Ishikawa (cell line): ENCODE results near the gene CD300LF.

ENCODE experiments used
- CEBPB ChIP-seq: IDR thresholded peaks from 2 replicates; pipeline ENCODE4 v1.6.1; 2012
- CREB1 ChIP-seq: IDR thresholded peaks from 2 replicates; pipeline ENCODE4 v1.6.1; 2012; ENCODE audit warnings: low read depth
- EGR1 ChIP-seq: IDR thresholded peaks from 2 replicates; pipeline ENCODE4 v1.6.1; 2012
- EP300 ChIP-seq: IDR thresholded peaks from 2 replicates; pipeline ENCODE4 v1.6.1; 2012; ENCODE audit warnings: borderline replicate concordance
- FOXM1 ChIP-seq: IDR thresholded peaks from 2 replicates; pipeline ENCODE4 v1.6.1; 2012; ENCODE audit warnings: low read depth, borderline replicate concordance
- NFIC ChIP-seq: IDR thresholded peaks from 2 replicates; pipeline ENCODE4 v1.6.1; 2012
- RAD21 ChIP-seq: IDR thresholded peaks from 2 replicates; pipeline ENCODE4 v1.6.1; 2012; ENCODE audit warnings: low read depth
- TAF1 ChIP-seq: IDR thresholded peaks from 2 replicates; pipeline ENCODE4 v1.6.1; 2012; ENCODE audit warnings: low read depth, mild to moderate bottlenecking
- TCF12 ChIP-seq: IDR thresholded peaks from 2 replicates; pipeline ENCODE4 v1.6.1; 2012; ENCODE audit warnings: low read depth
- TEAD4 ChIP-seq: IDR thresholded peaks from 2 replicates; pipeline ENCODE4 v1.6.1; 2012
- YY1 ChIP-seq: IDR thresholded peaks from 2 replicates; pipeline ENCODE4 v1.6.1; 2012; ENCODE audit warnings: low read depth
- ZBTB7A ChIP-seq: IDR thresholded peaks from 2 replicates; pipeline ENCODE4 v1.6.1; 2012; ENCODE audit warnings: low read depth
- TF ChIP-seq, protein P1 (sequence below): IDR thresholded peaks from 2 replicates; pipeline ENCODE4 v1.6.1; 2012
- TF ChIP-seq, protein P2 (sequence below): IDR thresholded peaks from 2 replicates; pipeline ENCODE4 v1.6.1; 2012; ENCODE audit warnings: low read depth, mild to moderate bottlenecking
- TF ChIP-seq, protein P3 (sequence below): IDR thresholded peaks from 2 replicates; pipeline ENCODE4 v1.6.1; 2012

The CD300LF gene

DNA sequence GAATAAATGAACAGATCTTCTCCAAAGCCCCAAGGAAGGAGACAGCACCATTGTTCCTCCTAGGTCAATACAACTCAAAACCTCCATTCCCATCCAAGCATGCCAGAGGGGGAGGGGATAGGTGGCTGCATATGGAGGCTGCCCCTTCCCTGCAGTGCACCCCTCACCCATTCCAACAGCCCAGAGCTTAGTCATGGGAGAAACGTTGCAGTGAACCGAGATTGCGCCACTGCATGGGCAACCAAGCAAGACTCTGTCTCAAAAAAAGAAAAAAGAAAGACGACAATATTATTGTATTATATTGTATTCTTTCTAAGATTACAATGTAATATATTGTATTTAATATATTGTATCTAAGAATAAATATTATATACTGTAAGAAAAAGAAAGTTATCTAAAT lies 52.8 kb downstream of the CD300LF start:
- TF ChIP-seq EP300 (no peak), FOXM1 (no peak), TCF12 (no peak), RAD21 (no peak), ZBTB7A (no peak)

GRCh38 chr17:74658620-74659019 lies 54.1 kb downstream of the CD300LF start:
- TF ChIP-seq RAD21 (no peak), TCF12 (no peak), CEBPB (no peak), EP300 (no peak), EGR1 (no peak), TEAD4 (no peak), NFIC (no peak), FOXM1 (no peak), ZBTB7A (no peak), YY1 (no peak), CREB1 (no peak), TAF1 (no peak)
- TF ChIP-seq, protein P1, sequence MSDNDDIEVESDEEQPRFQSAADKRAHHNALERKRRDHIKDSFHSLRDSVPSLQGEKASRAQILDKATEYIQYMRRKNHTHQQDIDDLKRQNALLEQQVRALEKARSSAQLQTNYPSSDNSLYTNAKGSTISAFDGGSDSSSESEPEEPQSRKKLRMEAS: no peak
- TF ChIP-seq, protein P2, sequence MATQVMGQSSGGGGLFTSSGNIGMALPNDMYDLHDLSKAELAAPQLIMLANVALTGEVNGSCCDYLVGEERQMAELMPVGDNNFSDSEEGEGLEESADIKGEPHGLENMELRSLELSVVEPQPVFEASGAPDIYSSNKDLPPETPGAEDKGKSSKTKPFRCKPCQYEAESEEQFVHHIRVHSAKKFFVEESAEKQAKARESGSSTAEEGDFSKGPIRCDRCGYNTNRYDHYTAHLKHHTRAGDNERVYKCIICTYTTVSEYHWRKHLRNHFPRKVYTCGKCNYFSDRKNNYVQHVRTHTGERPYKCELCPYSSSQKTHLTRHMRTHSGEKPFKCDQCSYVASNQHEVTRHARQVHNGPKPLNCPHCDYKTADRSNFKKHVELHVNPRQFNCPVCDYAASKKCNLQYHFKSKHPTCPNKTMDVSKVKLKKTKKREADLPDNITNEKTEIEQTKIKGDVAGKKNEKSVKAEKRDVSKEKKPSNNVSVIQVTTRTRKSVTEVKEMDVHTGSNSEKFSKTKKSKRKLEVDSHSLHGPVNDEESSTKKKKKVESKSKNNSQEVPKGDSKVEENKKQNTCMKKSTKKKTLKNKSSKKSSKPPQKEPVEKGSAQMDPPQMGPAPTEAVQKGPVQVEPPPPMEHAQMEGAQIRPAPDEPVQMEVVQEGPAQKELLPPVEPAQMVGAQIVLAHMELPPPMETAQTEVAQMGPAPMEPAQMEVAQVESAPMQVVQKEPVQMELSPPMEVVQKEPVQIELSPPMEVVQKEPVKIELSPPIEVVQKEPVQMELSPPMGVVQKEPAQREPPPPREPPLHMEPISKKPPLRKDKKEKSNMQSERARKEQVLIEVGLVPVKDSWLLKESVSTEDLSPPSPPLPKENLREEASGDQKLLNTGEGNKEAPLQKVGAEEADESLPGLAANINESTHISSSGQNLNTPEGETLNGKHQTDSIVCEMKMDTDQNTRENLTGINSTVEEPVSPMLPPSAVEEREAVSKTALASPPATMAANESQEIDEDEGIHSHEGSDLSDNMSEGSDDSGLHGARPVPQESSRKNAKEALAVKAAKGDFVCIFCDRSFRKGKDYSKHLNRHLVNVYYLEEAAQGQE: no peak
- TF ChIP-seq, protein P3, sequence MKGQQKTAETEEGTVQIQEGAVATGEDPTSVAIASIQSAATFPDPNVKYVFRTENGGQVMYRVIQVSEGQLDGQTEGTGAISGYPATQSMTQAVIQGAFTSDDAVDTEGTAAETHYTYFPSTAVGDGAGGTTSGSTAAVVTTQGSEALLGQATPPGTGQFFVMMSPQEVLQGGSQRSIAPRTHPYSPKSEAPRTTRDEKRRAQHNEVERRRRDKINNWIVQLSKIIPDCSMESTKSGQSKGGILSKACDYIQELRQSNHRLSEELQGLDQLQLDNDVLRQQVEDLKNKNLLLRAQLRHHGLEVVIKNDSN: no peak

- no peak for TF ChIP-seq FOXM1
- TF ChIP-seq CREB1: no peak
- no peak for TF ChIP-seq TAF1
- TF ChIP-seq, protein P3: no peak
- TF ChIP-seq ZBTB7A: no peak
Measured at GRCh38 chr17:74654742-74655141, 58.0 kb downstream of the CD300LF start.

- TF ChIP-seq, protein P3: no peak
- TF ChIP-seq, protein P2: no peak
- no peak for TF ChIP-seq EP300
Measured at GRCh38 chr17:74652020-74652419, 60.7 kb downstream of the CD300LF start.

GRCh38 chr17:74649909-74650308 lies 62.8 kb downstream of the CD300LF start:
- TF ChIP-seq TEAD4 (no peak), CEBPB (no peak), YY1 (no peak), TAF1 (no peak), CREB1 (no peak), EGR1 (no peak)
- TF ChIP-seq, protein P2: no peak
